ENCODE data around the gene MAPKBP1.

MAPKBP1 gene

DNA sequence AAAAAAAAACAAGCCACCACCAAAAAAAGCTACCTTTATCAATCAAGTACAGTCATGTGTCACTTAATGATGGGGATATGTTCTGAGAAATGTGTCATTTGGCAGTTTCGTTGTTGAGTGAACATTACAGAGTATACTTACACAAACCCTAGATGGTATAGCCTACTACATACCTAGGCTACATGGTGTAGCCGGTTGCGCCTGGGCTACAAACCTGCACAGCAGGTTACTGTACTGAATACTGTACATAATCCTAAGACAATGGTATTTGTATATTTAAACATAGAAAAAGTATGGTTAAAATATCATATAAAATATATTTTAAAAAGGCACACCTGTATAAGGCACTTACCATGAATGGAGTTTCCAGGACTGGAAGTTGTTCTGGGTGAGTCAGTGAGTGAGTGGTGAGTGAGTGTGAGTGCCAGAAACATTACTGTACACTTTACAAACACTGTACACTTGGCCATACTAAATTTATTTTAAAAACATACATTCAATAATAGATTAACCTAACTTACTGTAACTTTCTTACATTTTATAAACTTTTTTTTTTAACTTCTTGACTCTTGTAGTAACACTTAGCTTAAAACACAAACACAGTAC is 27.7 kb downstream of the MAPKBP1 start:
- H3K36me3 ChIP-seq: peaks cover 3% of the 10 kb centered on the region; the same call in 1 of the 2 replicates
- H3K9me3 ChIP-seq: no peaks in the 10 kb centered on the region
- no peaks in the 10 kb centered on the region for H3K27me3 ChIP-seq
- TF ChIP-seq, protein P1, sequence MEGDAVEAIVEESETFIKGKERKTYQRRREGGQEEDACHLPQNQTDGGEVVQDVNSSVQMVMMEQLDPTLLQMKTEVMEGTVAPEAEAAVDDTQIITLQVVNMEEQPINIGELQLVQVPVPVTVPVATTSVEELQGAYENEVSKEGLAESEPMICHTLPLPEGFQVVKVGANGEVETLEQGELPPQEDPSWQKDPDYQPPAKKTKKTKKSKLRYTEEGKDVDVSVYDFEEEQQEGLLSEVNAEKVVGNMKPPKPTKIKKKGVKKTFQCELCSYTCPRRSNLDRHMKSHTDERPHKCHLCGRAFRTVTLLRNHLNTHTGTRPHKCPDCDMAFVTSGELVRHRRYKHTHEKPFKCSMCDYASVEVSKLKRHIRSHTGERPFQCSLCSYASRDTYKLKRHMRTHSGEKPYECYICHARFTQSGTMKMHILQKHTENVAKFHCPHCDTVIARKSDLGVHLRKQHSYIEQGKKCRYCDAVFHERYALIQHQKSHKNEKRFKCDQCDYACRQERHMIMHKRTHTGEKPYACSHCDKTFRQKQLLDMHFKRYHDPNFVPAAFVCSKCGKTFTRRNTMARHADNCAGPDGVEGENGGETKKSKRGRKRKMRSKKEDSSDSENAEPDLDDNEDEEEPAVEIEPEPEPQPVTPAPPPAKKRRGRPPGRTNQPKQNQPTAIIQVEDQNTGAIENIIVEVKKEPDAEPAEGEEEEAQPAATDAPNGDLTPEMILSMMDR (IDR thresholded peaks at IDR 0.05; ENCODE audit: low read depth, low read length): no peak
- H3K4me1 ChIP-seq: peaks cover 23% of the 10 kb centered on the region
- no peak overlapping the region for H3K4me3 ChIP-seq (ENCODE audit: low read depth, low read length)
- no peak for DNase-seq

DNA sequence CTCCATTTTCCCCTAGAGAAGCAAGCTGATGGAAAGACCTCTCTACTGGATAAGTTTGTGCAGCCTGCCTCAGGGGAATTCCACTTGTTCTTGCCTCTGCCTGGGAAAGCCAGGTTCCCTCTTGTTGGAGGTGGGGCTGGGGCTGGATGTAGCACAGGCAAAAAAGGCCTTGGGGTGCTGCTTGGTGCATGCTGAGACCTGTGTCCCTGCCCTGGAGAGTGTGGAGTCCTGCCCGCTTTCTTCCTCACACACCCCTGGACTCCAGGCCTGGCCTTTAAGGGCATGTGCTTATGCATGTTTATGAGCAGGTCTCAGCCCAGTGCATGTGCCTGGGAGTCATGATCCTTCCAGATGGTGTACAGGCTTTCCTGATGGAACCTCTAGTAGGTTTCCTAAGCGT is 30.1 kb downstream of the MAPKBP1 start:
- Histone ChIP-seq H3K36me3 (peaks cover 3% of the 10 kb centered on the region; the same call in 1 of the 2 replicates), H3K9me3 (no peaks in the 10 kb centered on the region), H3K4me1 (peaks cover 25% of the 10 kb centered on the region), H3K4me3 (ENCODE audit: low read depth, low read length) (no peak overlapping the region), H3K27me3 (no peaks in the 10 kb centered on the region)
- DNase-seq: no peak
- TF ChIP-seq, protein P1 (IDR thresholded peaks at IDR 0.05; ENCODE audit: low read depth, low read length): no peak

DNA sequence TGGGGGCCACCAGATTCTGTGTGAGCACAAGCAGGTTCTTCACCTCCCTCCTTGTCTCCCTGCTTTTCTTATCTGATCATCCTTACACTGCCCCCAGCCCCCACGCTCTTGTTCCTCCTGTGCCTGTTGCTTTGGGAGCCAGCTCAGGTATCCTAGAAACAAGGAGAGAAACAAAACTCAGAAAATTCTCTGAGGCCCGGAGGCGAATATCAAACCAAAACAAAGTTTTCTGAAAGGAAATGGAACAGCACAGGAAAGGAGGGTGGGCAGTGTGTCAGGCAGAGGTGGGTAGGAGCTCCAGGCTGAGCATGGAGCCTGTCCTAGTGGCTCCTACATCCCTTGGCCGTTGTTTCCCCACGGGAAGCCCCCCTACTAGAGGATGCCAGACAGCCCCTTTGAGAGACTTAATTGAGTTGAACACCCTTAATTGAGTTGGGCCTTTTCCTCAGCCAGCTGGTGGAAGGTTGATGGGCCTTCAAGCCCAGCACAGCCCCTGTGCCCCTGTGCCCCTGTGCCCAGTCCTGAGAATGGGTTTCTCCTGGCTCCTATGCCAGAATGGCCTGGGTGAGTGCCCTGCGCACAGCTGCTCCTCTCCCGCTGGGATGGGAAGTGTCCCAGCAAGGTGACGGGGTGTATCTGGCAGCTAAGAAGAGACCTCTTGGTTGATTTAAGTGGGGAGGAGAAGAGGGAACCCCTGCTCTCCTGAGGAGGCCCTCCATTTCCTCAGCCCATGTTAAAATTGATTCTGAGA is 30.8 kb downstream of the MAPKBP1 start:
- Histone ChIP-seq H3K27me3 (no peaks in the 10 kb centered on the region), H3K4me1 (peaks cover 25% of the 10 kb centered on the region), H3K36me3 (peaks cover 3% of the 10 kb centered on the region; the same call in 1 of the 2 replicates), H3K4me3 (ENCODE audit: low read depth, low read length) (no peak overlapping the region), H3K9me3 (no peaks in the 10 kb centered on the region)
- DNase-seq: no peak
- TF ChIP-seq, protein P1 (IDR thresholded peaks at IDR 0.05; ENCODE audit: low read depth, low read length): no peak

DNA sequence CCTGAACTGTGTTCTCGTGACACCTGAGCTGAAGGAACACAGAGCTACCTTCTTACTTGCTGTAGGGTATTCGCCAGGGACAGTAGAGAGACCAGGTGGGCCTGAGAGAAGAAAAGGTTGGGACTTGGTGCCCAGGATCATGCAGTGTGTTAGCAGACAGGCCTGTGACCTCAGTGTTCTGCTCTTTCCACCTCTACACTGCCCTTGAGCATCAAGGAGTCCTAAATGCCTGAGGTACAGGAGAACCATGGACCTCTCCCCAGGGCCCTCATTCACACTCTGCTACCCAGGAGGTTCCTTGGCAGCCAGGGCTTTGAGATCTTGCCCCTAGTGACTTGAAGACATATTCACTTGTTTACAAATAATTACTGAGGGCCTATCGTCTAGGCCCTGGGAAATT is 31.4 kb downstream of the MAPKBP1 start:
- H3K4me1 ChIP-seq: peaks cover 25% of the 10 kb centered on the region
- H3K4me3 ChIP-seq (ENCODE audit: low read depth, low read length): no peak overlapping the region
- no peaks in the 10 kb centered on the region for H3K27me3 ChIP-seq
- no peak for DNase-seq
- no peaks in the 10 kb centered on the region for H3K9me3 ChIP-seq
- TF ChIP-seq, protein P1 (IDR thresholded peaks at IDR 0.05; ENCODE audit: low read depth, low read length): no peak
- H3K36me3 ChIP-seq: peaks cover 3% of the 10 kb centered on the region; the same call in 1 of the 2 replicates

DNA sequence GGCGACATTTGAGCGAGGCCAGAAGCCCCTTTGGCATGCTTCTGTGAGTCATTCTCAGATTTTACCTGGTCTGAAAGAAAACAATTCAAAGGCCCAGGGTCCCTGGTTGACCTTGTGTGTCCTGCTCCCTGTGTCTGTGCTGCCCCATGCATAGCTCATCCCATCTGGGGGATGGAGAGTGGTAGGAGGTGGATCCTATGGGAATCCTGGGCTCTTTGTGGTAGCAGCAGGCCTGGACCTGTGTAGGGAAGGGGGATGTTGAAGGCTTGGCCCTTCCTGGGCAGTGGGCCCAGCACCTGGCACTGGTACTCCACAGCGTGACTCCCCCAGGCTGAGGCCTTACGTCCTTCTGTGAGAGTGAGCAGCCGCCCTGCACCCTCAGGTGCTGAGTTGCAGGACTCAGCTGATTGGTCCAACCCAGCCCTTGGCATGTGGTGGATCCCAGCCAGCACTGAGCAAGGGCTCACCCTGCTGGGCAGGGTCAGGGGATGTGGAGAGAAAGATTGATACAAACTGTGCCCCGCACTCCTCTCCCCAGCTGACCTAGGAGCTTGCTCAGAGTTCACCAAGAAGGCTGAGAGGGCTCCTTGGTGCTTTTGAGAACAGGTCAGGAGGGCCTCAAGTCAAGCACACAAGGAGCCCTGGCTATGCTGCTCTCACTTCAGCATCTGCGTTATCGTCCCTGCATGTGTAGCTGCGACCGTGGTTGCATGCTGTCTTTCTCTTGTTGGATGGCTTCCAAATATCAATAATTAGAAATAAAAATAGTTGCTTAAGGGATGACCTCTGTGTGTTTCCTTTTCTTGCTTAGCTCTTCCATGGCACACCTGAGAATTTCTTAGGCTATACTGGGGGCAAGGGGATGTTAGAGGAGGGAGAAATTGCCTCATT is 32.3 kb downstream of the MAPKBP1 start:
- no peaks in the 10 kb centered on the region for H3K36me3 ChIP-seq
- TF ChIP-seq, protein P1 (IDR thresholded peaks at IDR 0.05; ENCODE audit: low read depth, low read length): no peak
- DNase-seq: peak; percentile 37
- H3K4me1 ChIP-seq: peaks cover 25% of the 10 kb centered on the region
- no peaks in the 10 kb centered on the region for H3K27me3 ChIP-seq
- H3K4me3 ChIP-seq (ENCODE audit: low read depth, low read length): no peak overlapping the region
- H3K9me3 ChIP-seq: no peaks in the 10 kb centered on the region

All from BE2C (cell line).